ENCODE results near the gene CNOT3. TPM values are rescaled to one million over a fixed set of nuclear protein-coding genes. Genes with fewer than 3 reads are reported as not detected.

The CNOT3 gene
- total RNA-seq, 1 experiment from 2014 or later, result 91.2 TPM

- Mint-ChIP-seq H3K27me3 (ENCODE audit: low read depth) (no peaks in the 10 kb centered on the region), H3K4me1 (no peaks in the 10 kb centered on the region), H3K27ac (no peak overlapping the region), H3K4me3 (no peak overlapping the region), H3K9me3 (no peaks in the 10 kb centered on the region), H3K36me3 (ENCODE audit: insufficient read depth in 1 of 3, low read depth in 3 of 3) (peaks cover 37 to 79% (median 74%) of the 10 kb centered on the region in 3 experiments; a peak in 6 of 7 replicates)
- H3K23ac ChIP-seq (ENCODE audit: insufficient read length, low read depth, low read length), result no peak overlapping the region
- no peak overlapping the region for H3K4me2 ChIP-seq (ENCODE audit: insufficient read depth, insufficient read length, low read length)
- H4K20me1 ChIP-seq (ENCODE audit: control insufficient read depth, insufficient read depth, insufficient read length), result no peaks in the 10 kb centered on the region
- H3K4me1 ChIP-seq (ENCODE audit: insufficient read depth, low read length), result no peaks in the 10 kb centered on the region
- no peak for DNase-seq
- no peak overlapping the region for H3K18ac ChIP-seq (ENCODE audit: insufficient read length, low read depth, low read length)
- H2BK5ac ChIP-seq (ENCODE audit: insufficient read length, low read length), result no peak overlapping the region
- H3K14ac ChIP-seq (ENCODE audit: insufficient read depth, low read length), result no peak overlapping the region
- no peak overlapping the region for H4K91ac ChIP-seq (ENCODE audit: insufficient read length, low read depth, low read length)
- no peaks in the 10 kb centered on the region for H3K79me1 ChIP-seq (ENCODE audit: insufficient read depth, low read depth, low read length, poor library complexity, severe bottlenecking)
- no peak overlapping the region for H3T11ph ChIP-seq (ENCODE audit: low read length)
- H4K5ac ChIP-seq (ENCODE audit: insufficient read length, low read depth, low read length), result no peak overlapping the region
- H3K79me2 ChIP-seq (ENCODE audit: insufficient read depth, low read length), result no peaks in the 10 kb centered on the region
- no CpG with 5 or more reads among the region's 44 CpGs for WGBS (ENCODE audit: extremely low coverage, insufficient read length, low lambda C conversion rate)
- H3K9me3 ChIP-seq (ENCODE audit: control insufficient read depth, low read depth, low read length), result no peaks in the 10 kb centered on the region
- no peaks in the 10 kb centered on the region for H3K27me3 ChIP-seq (ENCODE audit: insufficient read depth, low read length)
- no peak overlapping the region for H2BK120ac ChIP-seq (ENCODE audit: low read depth, low read length, poor library complexity, severe bottlenecking)
- no peak overlapping the region for H3K9ac ChIP-seq (ENCODE audit: extremely low read depth, insufficient read length, low read length)
- no peaks in the 10 kb centered on the region for H3K23me2 ChIP-seq (ENCODE audit: insufficient read length, low read depth, low read length, poor library complexity, severe bottlenecking)
- H2BK15ac ChIP-seq (ENCODE audit: low read depth, low read length), result no peak overlapping the region
- no peak overlapping the region for H3K27ac ChIP-seq (ENCODE audit: insufficient read length, low read depth, low read length)
- no peak overlapping the region for H4K8ac ChIP-seq (replicated peaks; ENCODE audit: insufficient read length, low read depth, low read length)
- no peak overlapping the region for H2AFZ ChIP-seq (ENCODE audit: low read length)
- TF ChIP-seq CTCF (conservative IDR thresholded peaks at IDR 0.05), result no peak
- H3K56ac ChIP-seq (ENCODE audit: insufficient read length, low read depth, low read length), result no peak overlapping the region
- H2BK20ac ChIP-seq (ENCODE audit: low read depth, low read length, poor library complexity, severe bottlenecking), result no peak overlapping the region
- H2BK12ac ChIP-seq (ENCODE audit: insufficient read length, low read depth, low read length), result no peak overlapping the region
- H2AK5ac ChIP-seq (ENCODE audit: insufficient read length, low read length), result no peak overlapping the region
- no peak overlapping the region for H3K4ac ChIP-seq (ENCODE audit: low read depth, low read length)
Measured at GRCh38 chr19:54127688-54128440, 9.7 kb upstream of the CNOT3 start.

Data from H9 (cell line).